Keratinocyte (primary cell): ENCODE measurements around the gene ARHGAP15.

Experiments used
- CTCF ChIP-seq, 3 experiments: IDR thresholded peaks in 1 of 3; conservative IDR thresholded peaks in 1 of 3; optimal IDR thresholded peaks in 1 of 3; 2 replicates in 2 of 3; 3 replicates in 1 of 3; pipeline versions ENCODE3 to v1.5.1; 2011; ENCODE audit warnings: low read length in 3 of 3, mild to moderate bottlenecking in 3 of 3, moderate library complexity in 2 of 3, control low read depth in 1 of 3, inconsistent platforms in 1 of 3; ENCODE audit not compliant: insufficient read depth in 2 of 3; ENCODE audit errors: extremely low read depth in 1 of 3
- EZH2 ChIP-seq: IDR thresholded peaks from one replicate; pipeline ENCODE4 v1.6.1; 2012; ENCODE audit warnings: inconsistent platforms, mild to moderate bottlenecking, low read length, moderate library complexity

- no peak for TF ChIP-seq CTCF (optimal IDR thresholded peaks at IDR 0.05 in 1 of 3, IDR thresholded peaks at IDR 0.05 in 1 of 3, conservative IDR thresholded peaks at IDR 0.05 in 1 of 3; ENCODE audit: extremely low read depth in 1 of 3, insufficient read depth in 2 of 3, low read length in 3 of 3)
- no peak for TF ChIP-seq EZH2
Observed at GRCh38 chr2:143146366-143146765, 17.1 kb downstream of the ARHGAP15 start.
